Activated T-cell treated with anti-CD3 and anti-CD28 coated beads for 48 hours (primary cell): ENCODE data around the gene CD180.

Experiments used
- DNase-seq: peaks from one replicate; pipeline ENCODE4 v3.0.0-alpha.2; 2020; ENCODE audit warnings: low read depth

The CD180 gene

GRCh38 chr5:67211926-67212325 lies 15.3 kb upstream of the CD180 start:
- DNase-seq = no peak

GRCh38 chr5:67209141-67209771 lies 12.7 kb upstream of the CD180 start:
- DNase-seq = peak; percentile 35

- no peak for DNase-seq
Observed at GRCh38 chr5:67208403-67208802, 11.8 kb upstream of the CD180 start.

GRCh38 chr5:67206929-67207328 lies 10.3 kb upstream of the CD180 start:
- peak; percentile 77 for DNase-seq

- no peak for DNase-seq
Observed at GRCh38 chr5:67206461-67206860, 9.9 kb upstream of the CD180 start.

- DNase-seq = no peak
Observed at GRCh38 chr5:67205981-67206380, 9.4 kb upstream of the CD180 start.

- no peak for DNase-seq
Observed at GRCh38 chr5:67204821-67205220, 8.2 kb upstream of the CD180 start.

GRCh38 chr5:67203701-67204074 lies 7.1 kb upstream of the CD180 start:
- no peak for DNase-seq

- no peak for DNase-seq
Observed at GRCh38 chr5:67202828-67203227, 6.2 kb upstream of the CD180 start.

GRCh38 chr5:67201897-67202549 lies 5.4 kb upstream of the CD180 start:
- no peak for DNase-seq

GRCh38 chr5:67200809-67201562 lies 4.4 kb upstream of the CD180 start:
- no peak for DNase-seq

GRCh38 chr5:67199859-67200258 lies 3.3 kb upstream of the CD180 start:
- DNase-seq = no peak

- no peak for DNase-seq
Observed at GRCh38 chr5:67198917-67199316, 2.3 kb upstream of the CD180 start.

GRCh38 chr5:67197536-67197935 lies 937 bp upstream of the CD180 start:
- DNase-seq = no peak

- no peak for DNase-seq
Observed at GRCh38 chr5:67195406-67196275, 958 bp downstream of the CD180 start.

- no peak for DNase-seq
Observed at GRCh38 chr5:67194166-67194565, 2.4 kb downstream of the CD180 start.

- no peak for DNase-seq
Observed at GRCh38 chr5:67193439-67193807, 3.2 kb downstream of the CD180 start.

- DNase-seq = no peak
Observed at GRCh38 chr5:67192719-67193438, 3.7 kb downstream of the CD180 start.

GRCh38 chr5:67190861-67191260 lies 5.7 kb downstream of the CD180 start:
- no peak for DNase-seq

GRCh38 chr5:67190410-67190809 lies 6.2 kb downstream of the CD180 start:
- DNase-seq = no peak

GRCh38 chr5:67189931-67190330 lies 6.7 kb downstream of the CD180 start:
- no peak for DNase-seq

GRCh38 chr5:67189079-67189354 lies 7.6 kb downstream of the CD180 start:
- no peak for DNase-seq
